ENCODE measurements around the gene IFNGR1.
"Not testable (repeated sequence)": the region's sequence is repeated elsewhere in the genome, so short reads cannot be mapped to it uniquely, and the experiment has no call there.

IFNGR1 gene

GRCh38 chr6:137235686-137236085, 16.5 kb upstream of the IFNGR1 start:
- DNase-seq = no peak

- DNase-seq = peak; percentile 85
Observed at GRCh38 chr6:137233911-137234863, 15.0 kb upstream of the IFNGR1 start.

- DNase-seq = no peak
Observed at GRCh38 chr6:137231895-137232294, 12.7 kb upstream of the IFNGR1 start.

- DNase-seq = no peak
Observed at GRCh38 chr6:137230956-137231555, 11.9 kb upstream of the IFNGR1 start.

- DNase-seq = no peak
Observed at GRCh38 chr6:137230547-137230946, 11.4 kb upstream of the IFNGR1 start.

GRCh38 chr6:137229075-137229759, 10.0 kb upstream of the IFNGR1 start:
- DNase-seq = no peak

GRCh38 chr6:137227871-137228302, 8.7 kb upstream of the IFNGR1 start:
- DNase-seq = no peak

- DNase-seq = no peak
Observed at GRCh38 chr6:137226697-137227096, 7.5 kb upstream of the IFNGR1 start.

GRCh38 chr6:137224799-137225198, 5.6 kb upstream of the IFNGR1 start:
- DNase-seq = no peak

GRCh38 chr6:137223370-137224131, 4.4 kb upstream of the IFNGR1 start:
- peak; percentile 24 for DNase-seq

- no peak for DNase-seq
Observed at GRCh38 chr6:137222381-137222780, 3.2 kb upstream of the IFNGR1 start.

- no peak for DNase-seq
Observed at GRCh38 chr6:137219664-137220252, 573 bp upstream of the IFNGR1 start.

- peak; percentile 38 for DNase-seq
Observed at GRCh38 chr6:137218473-137218916, 690 bp downstream of the IFNGR1 start.

GRCh38 chr6:137217801-137218472, 1.2 kb downstream of the IFNGR1 start:
- DNase-seq = peak; percentile 10

- no peak for DNase-seq
Observed at GRCh38 chr6:137216875-137217553, 2.2 kb downstream of the IFNGR1 start.

GRCh38 chr6:137216106-137216505, 3.1 kb downstream of the IFNGR1 start:
- no peak for DNase-seq

GRCh38 chr6:137215630-137216029, 3.6 kb downstream of the IFNGR1 start:
- DNase-seq = not testable (repeated sequence)

- no peak for DNase-seq
Observed at GRCh38 chr6:137214931-137215330, 4.3 kb downstream of the IFNGR1 start.

- no peak for DNase-seq
Observed at GRCh38 chr6:137213813-137214212, 5.4 kb downstream of the IFNGR1 start.

GRCh38 chr6:137213331-137213740, 5.8 kb downstream of the IFNGR1 start:
- DNase-seq = no peak

GRCh38 chr6:137211910-137212309, 7.3 kb downstream of the IFNGR1 start:
- DNase-seq = no peak

Measured in fibroblast of upper back skin (primary cell).